NOMO-1 (cell line): Measurements from ENCODE around the gene TUBGCP4.
"Not testable (repeated sequence)": the region's sequence is repeated elsewhere in the genome, so short reads cannot be mapped to it uniquely, and the experiment has no call there.

ENCODE experiments used
- DNase-seq, 2 experiments: peaks; one replicate each; lab custom pipeline; 2025; ENCODE audit not compliant: unreplicated experiment in 2 of 2; lab: John Stamatoyannopoulos, UW

Gene TUBGCP4

GRCh38 chr15:43370975-43371974 lies at the start of gene TUBGCP4, which contains the start of gene ZSCAN29:
TUBGCP4 (plus strand) TSS chr15:43371101; CDS start chr15:43371355, 254 bp downstream.
ZSCAN29 (minus strand) TSS chr15:43371043; CDS start chr15:43369913, 1,130 bp downstream.
- peak; percentile 54 to 68 for DNase-seq

GRCh38 chr15:43325039-43325684 lies 45.7 kb upstream of the TUBGCP4 start:
- no peak for DNase-seq

GRCh38 chr15:43329217-43329959 lies 41.5 kb upstream of the TUBGCP4 start:
- DNase-seq: no peak

GRCh38 chr15:43329960-43330779 lies 40.7 kb upstream of the TUBGCP4 start, which contains the start of gene LCMT2:
LCMT2 (minus strand) TSS chr15:43330573; CDS start chr15:43330489, 84 bp downstream.
- peak; percentile 82 to 89 for DNase-seq

GRCh38 chr15:43330780-43331087 lies 40.2 kb upstream of the TUBGCP4 start:
- DNase-seq: peak in 1 of 2 experiments; percentile 44

- DNase-seq: no peak
Measured at GRCh38 chr15:43346305-43346704, 24.6 kb upstream of the TUBGCP4 start.

- DNase-seq: no peak
Measured at GRCh38 chr15:43347114-43347513, 23.8 kb upstream of the TUBGCP4 start.

GRCh38 chr15:43352693-43353382 lies 18.1 kb upstream of the TUBGCP4 start:
- no peak for DNase-seq

- DNase-seq: no peak
Measured at GRCh38 chr15:43360821-43361220, 10.1 kb upstream of the TUBGCP4 start.

- DNase-seq: no peak
Measured at GRCh38 chr15:43361313-43361903, 9.5 kb upstream of the TUBGCP4 start.

- DNase-seq: peak in 1 of 2 experiments; percentile 30
Measured at GRCh38 chr15:43370310-43370974, 459 bp upstream of the TUBGCP4 start.

- DNase-seq: no peak
Measured at GRCh38 chr15:43376017-43376705, 5.3 kb downstream of the TUBGCP4 start.

- no peak for DNase-seq
Measured at GRCh38 chr15:43378601-43379000, 7.7 kb downstream of the TUBGCP4 start.

GRCh38 chr15:43382310-43382709 lies 11.4 kb downstream of the TUBGCP4 start:
- no peak for DNase-seq

GRCh38 chr15:43383070-43383469 lies 12.2 kb downstream of the TUBGCP4 start:
- DNase-seq: no peak

GRCh38 chr15:43390723-43391122 lies 19.8 kb downstream of the TUBGCP4 start:
- no peak for DNase-seq

- DNase-seq: not testable (repeated sequence)
Measured at GRCh38 chr15:43393592-43393991, 22.7 kb downstream of the TUBGCP4 start.

GRCh38 chr15:43402255-43402654 lies 31.4 kb downstream of the TUBGCP4 start:
- DNase-seq: no peak
